OCI-LY1 (cell line): ENCODE data around the gene XRRA1.

Experiments used
- H2AFZ ChIP-seq: fragments of 200-600 bp; sonication (generic), shearing (Covaris generic); 2 replicates; pipeline ENCODE4 v1.6.0; 2014; ENCODE audit warnings: antibody characterized with exemption, mild to moderate bottlenecking, low read length
- H3F3A ChIP-seq: fragments of 200-600 bp; sonication (generic), shearing (Covaris generic); 2 replicates; pipeline ENCODE4 v1.6.0; 2014; ENCODE audit warnings: mild to moderate bottlenecking, antibody characterized with exemption, low read length, moderate library complexity; ENCODE audit not compliant: insufficient read depth
- H3K27ac ChIP-seq: fragments of 200-600 bp; sonication (generic); 2 replicates; pipeline ENCODE4 v1.5.1; 2014; ENCODE audit warnings: low read length, mixed run types, mild to moderate bottlenecking, low read depth; ENCODE audit not compliant: poor library complexity, severe bottlenecking
- H3K27me3 ChIP-seq: fragments of 200-600 bp; sonication (generic); 2 replicates; pipeline ENCODE4 v1.6.0; 2014; ENCODE audit warnings: antibody characterized with exemption, mild to moderate bottlenecking, low read length, moderate library complexity; ENCODE audit not compliant: insufficient read depth
- H3K36me3 ChIP-seq: fragments of 200-600 bp; sonication (generic); 2 replicates; pipeline ENCODE4 v1.6.1; 2014; ENCODE audit warnings: mild to moderate bottlenecking, antibody characterized with exemption, low read length, moderate library complexity, mixed read lengths; ENCODE audit not compliant: insufficient read depth
- H3K4me1 ChIP-seq: fragments of 200-600 bp; sonication (generic); 2 replicates; pipeline ENCODE4 v1.5.1; 2014; ENCODE audit warnings: mild to moderate bottlenecking, low read length, moderate library complexity; ENCODE audit not compliant: insufficient read depth, severe bottlenecking
- H3K4me2 ChIP-seq: fragments of 200-600 bp; sonication (generic), shearing (Covaris generic); 2 replicates; pipeline ENCODE4 v1.6.1; 2014; ENCODE audit warnings: low read length
- H3K4me3 ChIP-seq: fragments of 200-600 bp; sonication (generic); 2 replicates; pipeline ENCODE4 v1.5.1; 2014; ENCODE audit warnings: low read length, low read depth, mild to moderate bottlenecking, mixed read lengths; ENCODE audit not compliant: poor library complexity, severe bottlenecking
- H3K79me2 ChIP-seq: fragments of 200-600 bp; shearing (Covaris generic); 2 replicates; pipeline ENCODE4 v1.6.1; 2016; ENCODE audit warnings: mixed run types, low read length, mixed read lengths; ENCODE audit not compliant: insufficient read depth
- H3K9ac ChIP-seq: fragments of 200-600 bp; sonication (generic), shearing (Covaris generic); 2 replicates; pipeline ENCODE4 v1.6.1; 2014; ENCODE audit warnings: mild to moderate bottlenecking, low read length, mixed read lengths
- H3K9me2 ChIP-seq: fragments of 200-600 bp; sonication (generic), shearing (Covaris generic); 2 replicates; pipeline ENCODE4 v1.6.1; 2014; ENCODE audit warnings: low read depth, mild to moderate bottlenecking, low read length, mixed read lengths
- H3K9me3 ChIP-seq: fragments of 200-600 bp; shearing (Covaris generic); 2 replicates; pipeline ENCODE4 v1.6.1; 2014; ENCODE audit warnings: low read length, mixed read lengths
- H4K20me1 ChIP-seq: fragments of 200-600 bp; sonication (generic), shearing (Covaris generic); 2 replicates; pipeline ENCODE4 v1.6.0; 2016; ENCODE audit warnings: mild to moderate bottlenecking, low read length; ENCODE audit not compliant: insufficient read depth
- CTCF ChIP-seq: fragments of 200-600 bp; sonication (generic), shearing (Covaris generic); IDR thresholded peaks from 2 replicates; pipeline ENCODE4 v1.5.1; 2017; ENCODE audit warnings: mild to moderate bottlenecking, antibody characterized with exemption, low read length, moderate library complexity, mixed read lengths
- EZH2 ChIP-seq: fragments of 200-600 bp; sonication (generic), shearing (Covaris generic); IDR thresholded peaks from 2 replicates; pipeline ENCODE4 v1.8.0; 2017; ENCODE audit warnings: borderline replicate concordance, mixed run types, mild to moderate bottlenecking, antibody characterized with exemption, low read length, moderate library complexity, mixed read lengths

XRRA1 gene

DNA sequence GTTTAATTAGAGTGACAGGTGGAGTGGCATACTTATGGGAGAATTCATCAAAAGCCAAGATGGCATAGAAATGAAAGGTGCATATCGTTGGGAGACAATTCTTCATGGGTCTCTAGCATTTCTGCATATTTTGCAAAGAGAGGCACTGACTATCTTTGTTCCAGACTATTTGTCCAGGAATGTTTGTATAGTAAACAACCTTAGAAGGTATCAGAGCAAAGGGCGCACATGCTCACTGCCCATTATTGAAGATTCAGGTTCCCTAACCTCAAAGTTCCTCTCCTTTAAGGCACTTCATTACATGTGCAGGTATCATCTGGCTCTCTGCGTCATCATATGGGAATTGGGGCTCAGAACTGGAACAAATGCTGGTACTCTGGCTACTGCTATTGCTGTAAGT lies 35.2 kb upstream of the XRRA1 start:
- Histone ChIP-seq H3K9me3 (no peaks in the 10 kb centered on the region), H3K79me2 (peaks cover under 1% of the 10 kb centered on the region; the same call in 1 of the 2 replicates), H3K4me2 (no peak overlapping the region), H4K20me1 (no peaks in the 10 kb centered on the region), H3K4me1 (peaks cover 6% of the 10 kb centered on the region), H3K9me2 (no peaks in the 10 kb centered on the region), H3K4me3 (no peak overlapping the region), H2AFZ (no peak overlapping the region), H3K27ac (no peak overlapping the region), H3K36me3 (peaks cover 25% of the 10 kb centered on the region), H3F3A (no peaks in the 10 kb centered on the region), H3K9ac (no peak overlapping the region), H3K27me3 (no peaks in the 10 kb centered on the region)
- TF ChIP-seq EZH2 (no peak), CTCF (no peak)

DNA sequence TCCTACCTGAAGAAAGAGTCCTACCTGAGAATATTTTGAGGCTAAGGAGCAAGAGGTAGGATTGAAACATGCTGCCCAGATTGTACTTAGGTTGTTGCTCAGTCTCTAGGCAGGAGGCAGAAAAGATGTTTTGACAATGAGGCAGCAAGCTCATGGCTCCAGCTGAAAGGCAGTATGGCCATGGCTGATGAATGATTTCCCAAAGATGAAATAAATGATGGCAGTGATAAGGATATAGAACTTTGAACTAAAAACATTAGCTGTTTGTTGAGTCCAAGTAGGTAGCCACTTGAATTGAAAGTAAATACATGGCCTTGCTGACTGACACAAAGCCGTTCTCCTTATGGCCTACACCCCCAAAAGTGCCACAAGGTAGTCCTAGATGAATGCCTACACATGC lies 33.0 kb upstream of the XRRA1 start:
- H3K4me3 ChIP-seq, result no peak overlapping the region
- no peaks in the 10 kb centered on the region for H3K4me1 ChIP-seq
- H3K27me3 ChIP-seq, result no peaks in the 10 kb centered on the region
- no peak for TF ChIP-seq EZH2
- no peak for TF ChIP-seq CTCF
- no peak overlapping the region for H3K4me2 ChIP-seq
- H2AFZ ChIP-seq, result no peak overlapping the region
- no peak overlapping the region for H3K9ac ChIP-seq
- no peaks in the 10 kb centered on the region for H3F3A ChIP-seq
- H3K9me3 ChIP-seq, result no peaks in the 10 kb centered on the region
- no peaks in the 10 kb centered on the region for H3K9me2 ChIP-seq
- H4K20me1 ChIP-seq, result no peaks in the 10 kb centered on the region
- no peak overlapping the region for H3K27ac ChIP-seq
- H3K79me2 ChIP-seq, result no peaks in the 10 kb centered on the region
- peaks cover 41% of the 10 kb centered on the region for H3K36me3 ChIP-seq

DNA sequence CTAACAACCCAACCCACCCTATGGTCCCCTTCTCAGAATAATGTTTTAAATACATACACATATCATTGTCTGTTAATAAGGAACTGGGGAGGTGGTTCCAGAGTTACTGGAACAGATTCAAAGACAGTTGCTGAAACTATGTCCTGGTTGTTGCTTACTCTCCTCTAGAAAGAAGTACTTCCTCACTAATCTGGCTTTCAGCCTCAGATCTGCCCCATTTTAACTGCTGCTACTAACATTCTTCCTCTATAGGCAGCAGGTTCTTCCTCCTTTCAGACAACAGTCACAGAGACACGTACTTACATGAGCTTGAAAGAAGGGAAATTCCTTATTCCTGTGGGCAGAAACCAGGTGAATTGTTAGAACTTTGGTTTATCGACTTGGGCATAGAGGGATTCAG lies 31.7 kb upstream of the XRRA1 start:
- TF ChIP-seq CTCF, result no peak
- TF ChIP-seq EZH2, result no peak
- Histone ChIP-seq H3K79me2 (no peaks in the 10 kb centered on the region), H2AFZ (no peak overlapping the region), H3K4me3 (no peak overlapping the region), H3K9me2 (no peaks in the 10 kb centered on the region), H4K20me1 (no peaks in the 10 kb centered on the region), H3K27me3 (no peaks in the 10 kb centered on the region), H3K4me1 (no peaks in the 10 kb centered on the region), H3K4me2 (no peak overlapping the region), H3K36me3 (peaks cover 52% of the 10 kb centered on the region), H3F3A (no peaks in the 10 kb centered on the region), H3K9ac (no peak overlapping the region), H3K9me3 (no peaks in the 10 kb centered on the region), H3K27ac (no peak overlapping the region)
